Globus pallidus (tissue), 1 donor: ENCODE measurements around the gene ZNF511.

ENCODE experiments used
- DNase-seq: peaks from one replicate; pipeline ENCODE4 v3.0.0-alpha.2; 2015; ENCODE audit warnings: low spot score

The ZNF511 gene

DNA sequence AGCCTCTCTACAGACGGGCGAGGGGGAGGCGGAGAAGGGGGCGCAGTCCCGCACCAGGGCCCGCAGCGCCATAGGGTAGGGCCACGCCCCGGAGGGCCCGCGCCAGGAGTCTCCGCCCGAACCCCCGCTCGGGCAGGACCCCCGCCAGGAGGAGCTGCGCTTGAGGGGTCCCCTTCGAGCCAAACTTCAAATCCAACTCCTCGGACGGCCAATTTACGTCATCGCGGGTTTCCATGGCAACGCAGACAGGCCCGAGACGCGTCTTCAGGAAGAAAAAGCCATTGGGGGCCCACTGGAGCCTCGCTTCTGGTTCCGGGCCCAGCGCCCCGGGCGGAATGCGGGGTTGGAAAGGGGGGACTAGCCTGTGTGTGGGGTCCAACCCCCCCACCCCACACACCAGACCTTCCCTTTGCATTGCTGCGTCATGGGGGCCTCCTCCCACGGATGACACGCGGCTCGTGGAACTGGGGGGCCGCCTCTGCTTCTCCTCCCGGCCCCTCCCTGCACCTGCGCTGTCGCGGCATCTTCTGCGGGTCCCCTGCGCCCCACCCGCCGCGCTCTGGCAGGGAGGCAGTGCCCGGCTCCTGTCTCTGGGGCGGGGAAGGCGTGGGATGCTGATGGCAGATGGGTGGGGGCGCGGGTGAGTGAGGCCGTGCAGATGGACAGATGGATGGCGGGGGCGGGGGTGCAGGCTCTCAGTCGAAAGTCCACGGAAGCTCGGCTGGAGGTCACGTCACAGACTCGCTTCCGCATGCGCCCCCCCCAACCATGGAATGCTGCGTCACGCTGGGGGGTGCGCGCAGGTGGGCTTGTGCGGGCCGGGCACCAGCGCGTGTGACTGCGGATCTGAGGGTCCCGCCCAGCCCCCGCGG, 26.8 kb downstream of the ZNF511 start:
- DNase-seq, result no peak

DNA sequence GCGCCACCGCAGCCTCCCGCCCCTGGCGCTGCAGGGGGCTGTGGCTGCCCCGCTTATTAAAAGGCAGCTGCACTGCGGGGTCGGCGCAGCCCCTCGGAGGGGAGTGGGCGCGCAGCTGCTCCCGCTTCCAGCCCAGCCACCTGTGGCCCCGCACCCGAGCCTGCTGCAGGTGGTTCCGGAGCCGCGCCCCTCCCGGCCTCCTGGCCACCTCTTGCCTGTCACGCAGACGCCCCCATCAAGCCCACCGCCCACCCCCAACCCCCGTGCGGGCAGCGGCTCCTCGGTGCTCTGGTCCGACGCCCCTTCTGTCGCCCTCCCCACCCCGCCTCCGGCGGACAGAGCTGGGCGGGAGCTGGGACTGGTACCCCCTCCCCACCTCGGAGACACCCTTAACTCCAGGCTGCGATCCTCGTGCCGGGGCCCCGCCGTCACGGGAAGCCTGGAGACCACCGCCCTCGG, 27.4 kb downstream of the ZNF511 start:
- DNase-seq, result no peak

DNA sequence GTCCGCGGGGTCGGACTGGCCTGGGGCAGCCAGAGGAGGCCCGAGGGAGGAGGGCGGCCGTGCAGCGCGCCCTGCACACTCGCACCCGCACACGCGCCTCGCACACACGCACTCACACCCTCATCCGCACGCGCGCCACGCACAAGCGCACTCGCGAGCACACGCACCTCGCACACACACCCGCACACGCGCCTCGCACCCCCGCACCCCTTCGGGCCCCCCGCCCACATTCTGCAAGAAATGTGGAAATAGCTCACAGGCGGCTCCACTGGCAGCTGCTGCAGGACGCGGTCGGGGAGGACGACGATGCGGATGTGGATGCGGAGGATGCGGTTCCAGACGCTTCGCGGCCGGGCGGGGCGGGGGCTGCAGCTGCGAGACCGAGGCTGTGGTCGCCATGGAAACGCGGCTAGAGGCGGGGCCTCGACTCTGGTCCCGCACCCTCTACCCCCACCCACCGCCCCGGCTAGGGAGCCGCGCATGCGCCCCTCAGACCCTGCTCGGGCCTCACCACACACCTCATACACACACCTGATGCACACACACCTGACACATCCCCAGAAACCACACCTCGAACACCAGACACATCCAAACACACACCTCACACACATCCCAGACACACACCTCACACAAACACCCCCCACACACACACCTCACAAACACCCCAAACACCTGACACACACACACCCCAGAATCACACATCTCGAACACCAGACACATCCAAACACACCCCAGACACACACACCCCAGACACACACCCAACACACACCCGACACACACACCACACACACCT, 28.1 kb downstream of the ZNF511 start, which contains the start of gene CALY:
CALY (minus strand) TSS at position 320 of the 793 bp plus-strand sequence. CDS start 7,907 bp downstream, outside the sequence.
- DNase-seq, result no peak

DNA sequence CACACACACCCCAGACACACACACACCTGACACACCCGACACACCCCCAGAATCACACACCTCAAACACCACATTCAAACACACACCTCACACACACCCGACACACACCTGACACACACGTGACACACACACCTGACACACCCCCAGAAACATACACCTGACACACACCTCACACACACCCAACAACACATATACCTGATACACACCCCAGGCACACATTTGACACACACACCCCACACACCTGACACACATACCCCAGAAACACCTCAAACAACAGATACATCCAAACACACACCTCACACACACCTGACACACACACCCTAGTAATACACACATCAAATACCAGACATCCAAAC, 28.6 kb downstream of the ZNF511 start:
- no peak for DNase-seq

DNA sequence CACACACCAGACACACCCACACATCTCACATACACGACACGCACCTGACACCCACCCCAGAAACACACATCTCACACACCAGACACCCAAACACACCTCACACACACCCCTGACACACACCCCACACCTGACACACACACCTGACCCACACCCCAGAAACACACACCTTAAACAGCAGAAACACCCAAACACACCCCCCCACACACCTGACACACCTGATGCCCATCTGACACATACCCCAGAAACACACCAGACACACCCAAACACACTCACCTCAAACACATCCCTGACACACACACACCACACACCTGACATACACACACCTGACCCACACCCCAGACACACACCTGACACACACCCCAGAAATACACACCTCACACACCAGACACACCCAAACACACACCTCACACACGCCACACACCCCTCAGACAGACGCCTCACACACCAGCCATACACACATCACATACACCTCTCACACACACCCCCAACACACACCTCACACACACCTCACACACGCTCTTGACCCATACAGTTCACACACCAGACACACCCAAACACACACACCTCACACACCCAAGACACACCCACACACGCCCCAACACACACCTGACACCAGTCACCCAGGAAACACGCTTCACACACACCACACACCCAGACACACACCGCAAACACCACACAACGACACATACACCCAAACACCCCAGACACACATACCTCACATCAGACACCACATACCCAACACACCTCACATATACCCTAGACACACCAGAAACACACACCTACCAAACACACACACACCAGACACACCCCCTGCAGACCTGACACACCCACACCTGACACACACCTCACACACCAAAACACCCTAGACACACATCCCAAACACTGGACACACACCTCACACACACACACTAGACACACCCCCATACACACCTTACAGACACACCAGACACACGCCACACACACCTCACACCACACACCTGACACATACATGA, 29.7 kb downstream of the ZNF511 start:
- DNase-seq, result no peak

DNA sequence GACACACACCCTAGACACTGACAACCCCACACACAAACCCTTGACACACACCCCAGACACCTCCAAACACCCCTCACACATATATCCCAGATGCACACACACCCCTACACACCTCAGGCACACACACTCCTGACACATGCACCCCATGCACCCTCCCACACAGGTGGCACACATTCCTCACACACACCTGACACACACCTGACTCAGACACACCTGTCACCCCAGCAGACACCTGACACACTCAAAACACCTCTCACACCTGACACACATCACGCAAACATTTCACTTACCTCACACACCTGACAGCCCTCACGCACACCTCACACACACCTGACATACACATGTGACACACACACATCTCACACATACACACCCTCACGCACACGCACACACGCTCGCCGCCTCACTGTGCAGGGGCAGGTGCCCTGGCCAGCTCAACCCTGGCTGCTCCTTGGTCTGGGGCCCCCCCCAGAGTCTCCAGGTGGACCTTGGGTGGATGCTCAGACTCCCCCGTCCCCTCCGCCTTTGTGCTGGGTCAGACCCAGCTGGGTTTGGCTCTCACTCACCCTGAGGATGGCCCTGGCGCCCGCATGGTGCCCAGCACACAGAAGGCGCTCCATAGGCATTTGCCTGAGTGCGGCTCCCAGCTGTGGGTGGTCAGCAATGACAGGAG, 31.1 kb downstream of the ZNF511 start:
- DNase-seq, result no peak

- no peak for DNase-seq
Observed at GRCh38 chr10:133341983-133342382, 33.3 kb downstream of the ZNF511 start.

GRCh38 chr10:133342942-133343341, 34.2 kb downstream of the ZNF511 start:
- DNase-seq, result no peak

DNA sequence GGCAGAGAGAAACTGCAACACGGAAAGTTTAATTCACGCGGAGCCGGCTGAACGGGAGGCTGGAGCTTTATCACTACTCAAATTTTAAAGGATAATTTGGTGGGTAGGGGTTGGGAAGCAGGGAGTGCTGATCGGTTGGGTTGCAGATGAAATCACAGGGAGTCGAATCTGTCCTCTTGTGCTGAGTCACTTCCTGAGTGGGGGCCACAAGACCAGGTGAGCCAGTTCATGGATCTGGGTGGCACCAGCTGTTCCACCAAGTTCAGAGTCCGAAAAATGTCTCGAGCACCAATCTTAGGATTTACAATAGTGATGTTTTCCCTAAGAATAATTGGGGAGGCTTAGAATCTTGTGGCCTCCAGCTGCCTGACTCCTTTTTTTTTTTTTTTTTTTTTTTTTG, 34.8 kb downstream of the ZNF511 start:
- DNase-seq, result no peak

- no peak for DNase-seq
Observed at GRCh38 chr10:133344236-133344635, 35.5 kb downstream of the ZNF511 start.

GRCh38 chr10:133346413-133346812, 37.7 kb downstream of the ZNF511 start:
- DNase-seq, result no peak

GRCh38 chr10:133347710-133348517, 39.2 kb downstream of the ZNF511 start:
- DNase-seq, result no peak

DNA sequence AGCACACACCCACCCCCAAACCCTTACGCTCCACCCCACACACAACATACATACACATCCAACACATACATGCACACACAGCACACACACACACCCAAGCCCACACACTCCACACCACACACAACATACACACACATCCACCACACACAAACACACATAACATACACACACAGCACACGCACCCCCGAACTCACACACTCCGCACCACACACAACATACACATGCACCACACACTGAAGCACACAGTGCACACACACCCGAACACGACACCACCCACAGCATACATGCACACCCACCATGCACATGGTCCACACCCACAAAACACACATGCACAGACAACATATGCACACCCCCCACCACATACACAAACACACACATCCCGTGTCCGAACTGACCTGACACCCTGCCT, 40.5 kb downstream of the ZNF511 start:
- DNase-seq, result no peak

DNA sequence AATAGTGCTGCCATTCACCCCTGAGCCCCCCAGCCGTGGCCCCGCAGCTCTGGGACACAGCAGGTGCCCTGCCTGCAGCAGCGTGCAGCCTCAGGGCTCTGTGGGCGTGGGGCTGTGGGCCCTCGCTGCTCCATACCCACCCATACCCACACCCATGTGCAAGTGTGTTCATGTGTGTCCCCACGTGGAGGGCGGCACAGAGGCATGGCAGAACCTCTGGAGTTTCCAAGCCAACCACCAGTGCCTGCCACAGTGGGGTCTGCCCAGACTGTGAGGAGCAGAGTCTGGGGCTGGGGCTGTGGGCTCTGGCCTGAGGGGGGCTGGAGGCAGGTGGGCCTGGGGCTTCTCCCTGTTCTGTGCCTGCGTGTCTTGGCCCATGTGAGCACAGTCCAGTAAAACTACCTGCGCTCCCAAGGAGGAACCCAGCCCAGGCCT, 40.9 kb downstream of the ZNF511 start:
- DNase-seq, result no peak

GRCh38 chr10:133350283-133350949, 41.7 kb downstream of the ZNF511 start:
- DNase-seq, result no peak

DNA sequence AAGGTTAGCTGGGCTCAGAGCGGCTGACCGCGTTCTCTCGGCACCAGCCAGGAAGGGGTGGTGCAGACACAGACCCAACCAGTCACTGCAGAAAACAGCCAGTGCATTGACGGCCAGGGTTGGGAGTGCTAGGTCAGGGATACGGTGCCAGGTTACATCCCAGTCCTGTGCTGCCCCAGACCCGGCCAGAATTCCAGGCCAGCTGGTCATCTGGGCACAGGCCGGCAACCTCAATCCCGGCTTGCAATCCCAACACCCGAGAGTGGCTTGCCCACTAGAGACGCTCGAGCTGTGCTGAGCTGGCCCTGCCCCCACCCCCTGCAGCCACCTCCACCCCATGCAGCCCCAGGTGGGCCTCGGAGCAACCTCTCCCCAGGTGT, 42.2 kb downstream of the ZNF511 start:
- no peak for DNase-seq

DNA sequence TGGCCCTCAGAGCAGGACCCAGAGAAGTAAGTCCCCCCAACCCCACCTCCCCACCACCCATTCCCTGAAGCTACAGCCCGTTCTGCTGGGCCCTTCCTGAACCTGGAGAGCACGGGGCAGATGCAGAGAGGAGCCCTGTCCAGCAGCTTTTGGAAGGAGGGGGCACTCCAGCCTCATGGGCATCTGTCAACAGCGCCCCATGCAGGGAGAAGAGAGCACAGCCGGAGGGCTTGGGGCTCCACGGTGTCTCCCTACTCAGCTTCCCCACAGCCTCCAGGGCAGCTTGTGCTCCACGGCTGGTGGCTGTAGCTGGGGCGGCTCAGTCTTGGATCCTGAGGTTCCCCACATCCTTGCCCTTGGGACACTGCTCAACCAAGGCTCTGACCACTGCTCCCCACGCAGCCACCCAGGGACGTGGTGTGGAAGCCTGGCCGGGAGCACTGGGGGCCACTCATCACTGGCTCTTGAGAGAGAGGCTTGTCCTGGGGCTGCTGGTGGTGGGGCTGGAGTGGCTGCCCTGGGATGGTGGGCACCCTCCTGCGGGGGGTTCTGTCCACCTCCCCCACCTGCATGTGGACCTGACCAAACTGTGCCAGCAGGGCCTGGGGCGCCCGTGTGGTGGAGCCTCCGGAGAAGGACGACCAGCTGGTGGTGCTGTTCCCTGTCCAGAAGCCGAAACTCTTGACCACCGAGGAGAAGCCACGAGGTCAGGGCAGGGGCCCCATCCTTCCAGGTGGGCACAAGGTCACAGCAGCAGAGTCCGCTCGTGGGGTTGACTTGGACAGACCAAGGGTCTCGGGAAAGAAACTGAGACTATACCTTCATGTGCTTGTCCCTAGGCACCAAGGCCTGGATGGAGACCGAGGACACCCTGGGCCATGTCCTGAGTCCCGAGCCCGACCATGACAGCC, 42.9 kb downstream of the ZNF511 start:
- DNase-seq, result no peak

- no peak for DNase-seq
Observed at GRCh38 chr10:133353202-133353959, 44.7 kb downstream of the ZNF511 start.
